Posterior vena cava (tissue), 2 donors: ENCODE results near the gene CORO2A. TPM values are rescaled to one million over a fixed set of nuclear protein-coding genes. Genes with fewer than 3 reads are reported as not detected.

Experiments used
- DNase-seq: peaks from one replicate; pipeline ENCODE4 v3.0.0-alpha.2; 2020; ENCODE audit warnings: low spot score
- intact Hi-C, 2 donors: fragments of 100-400 bp; cut with DNase I; formaldehyde crosslinking; loops; one replicate each; pipeline versions ENCODE4 v1.14.1 to v1.14.2; 2022 to 2023
- total RNA-seq, 2 donors: library from RNA; stranded (reverse); fragmentation: NEBNext Ultra II Directional; extraction: Animal tissue kit (Norgen Biotek cat#: 25700); gene quantifications; one replicate each; pipeline ENCODE4 v1.2.1, GENCODE V29; 2021
- donor health status: DM: yes; HTN: yes; CAD: no.
- donor health status: DM: yes; HTN: yes; CAD: no.

CORO2A gene
- total RNA-seq, 2 donors from 2014 or later, result 0.95 to 1.2 TPM

- intact Hi-C loops, result no loop called here
- DNase-seq, result no peak
Measured at GRCh38 chr9:98222885-98223691, 30.7 kb upstream of the CORO2A start.

DNA sequence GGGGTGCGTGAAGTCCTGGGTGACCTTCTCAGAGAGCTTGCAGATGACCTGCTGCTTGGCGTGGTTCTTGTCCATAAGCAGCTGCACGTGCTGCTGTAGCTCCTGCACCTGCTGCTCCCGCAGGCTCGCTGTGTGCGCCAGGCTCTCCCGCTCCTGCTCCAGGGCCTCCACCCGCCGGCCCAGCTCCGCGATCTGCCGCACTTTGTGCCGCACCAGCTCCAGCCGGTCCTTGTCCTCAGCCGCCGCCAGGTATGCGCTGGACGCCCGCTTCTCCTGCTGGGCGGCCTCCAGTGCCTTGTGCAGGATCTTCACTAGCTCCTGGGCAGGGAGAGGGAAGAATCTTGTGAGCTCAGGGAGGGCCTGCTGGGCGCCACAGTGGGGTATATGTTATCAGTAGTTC, 28.5 kb upstream of the CORO2A start:
- DNase-seq, result no peak
- intact Hi-C loops, result no loop called here

DNA sequence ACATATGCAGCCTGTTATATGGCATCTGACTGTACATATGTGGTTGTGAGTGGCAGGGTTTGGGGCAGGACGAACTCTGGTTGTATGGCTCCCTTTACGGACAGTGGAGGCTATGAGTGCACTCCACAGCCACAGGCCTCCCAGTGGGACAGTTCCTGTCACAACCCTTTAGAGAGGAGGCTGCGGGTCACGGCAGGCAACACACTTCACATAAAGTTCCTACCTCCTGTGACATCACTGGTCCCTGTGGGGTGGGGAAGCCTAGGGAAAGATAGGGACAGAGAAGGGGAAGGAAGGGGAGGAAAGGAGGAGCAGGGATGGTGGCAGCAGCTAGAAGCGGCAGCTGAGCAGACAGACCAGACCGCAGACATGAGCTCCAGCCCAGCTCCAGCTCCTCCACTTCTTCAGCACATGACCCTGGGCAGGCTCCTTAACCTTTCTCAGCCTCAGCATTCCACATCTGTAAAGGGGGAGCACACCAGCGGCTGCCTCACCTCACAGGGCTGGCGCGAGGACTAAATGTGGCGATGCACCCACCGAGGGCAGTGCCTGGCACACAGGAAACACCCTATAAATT, 27.4 kb upstream of the CORO2A start:
- no peak for DNase-seq
- intact Hi-C loops, result no loop called here

DNA sequence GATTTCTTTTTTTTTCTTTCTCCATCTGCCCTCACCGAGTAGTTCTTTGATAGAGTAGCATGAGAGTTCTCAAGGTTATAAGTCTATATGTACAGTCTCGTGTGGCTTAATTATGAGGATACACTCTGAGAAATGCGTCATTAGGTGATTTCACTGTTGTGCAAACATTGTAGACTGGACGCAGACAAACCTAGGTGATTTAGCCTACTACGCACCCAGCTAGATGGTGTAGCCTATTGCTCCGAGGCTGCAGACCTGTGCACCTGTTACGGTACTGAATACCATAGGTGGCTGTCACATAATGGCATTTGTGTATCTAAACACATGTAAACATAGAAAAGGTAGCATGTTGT, 26.9 kb upstream of the CORO2A start:
- no peak for DNase-seq

GRCh38 chr9:98218562-98219363, 26.3 kb upstream of the CORO2A start:
- intact Hi-C loops, result no loop called here
- no peak for DNase-seq

More for the DNA sequence above, 26.9 kb upstream of the CORO2A start:
- intact Hi-C loops, result no loop called here

DNA sequence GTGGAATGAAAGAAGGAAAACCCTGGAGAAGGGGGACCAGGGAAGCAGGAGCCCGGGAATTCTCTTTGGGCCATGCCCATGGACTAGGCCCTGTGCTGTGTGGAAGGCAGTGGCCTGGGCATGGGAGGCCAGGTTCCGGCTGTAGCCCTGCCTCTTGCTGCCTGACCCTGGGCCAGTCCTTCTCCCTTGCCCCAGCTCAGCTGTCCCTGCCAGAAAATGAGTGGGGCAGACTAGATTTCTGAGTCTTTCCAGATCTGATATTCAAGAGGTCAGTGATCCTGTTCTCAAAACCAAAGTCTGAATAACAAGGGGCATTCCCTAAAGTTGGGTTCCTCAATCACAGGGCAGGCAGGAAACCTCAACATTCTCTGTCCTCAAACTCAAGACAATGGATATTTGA, 24.8 kb upstream of the CORO2A start:
- DNase-seq, result no peak
- intact Hi-C loops, result no loop called here

DNA sequence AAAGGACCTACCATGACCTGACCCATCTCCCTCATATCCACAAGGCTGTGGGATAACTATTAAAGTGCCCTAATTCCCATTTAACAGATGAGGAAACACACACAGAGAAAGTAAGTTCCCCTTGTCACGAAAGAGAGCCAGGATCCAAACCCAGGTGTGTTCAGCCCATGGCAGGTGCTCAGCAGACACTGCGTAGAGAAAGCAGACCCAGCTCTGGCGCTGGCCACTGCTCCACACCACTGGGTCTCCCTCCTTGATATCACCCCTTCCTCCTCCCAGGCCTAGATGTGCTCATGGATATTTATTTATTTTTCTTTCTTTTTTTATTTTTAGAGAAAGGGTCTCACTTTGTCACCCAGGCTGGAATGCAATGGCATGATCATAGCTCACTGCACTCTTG, 24.0 kb upstream of the CORO2A start:
- no peak for DNase-seq
- intact Hi-C loops, result no loop called here

DNA sequence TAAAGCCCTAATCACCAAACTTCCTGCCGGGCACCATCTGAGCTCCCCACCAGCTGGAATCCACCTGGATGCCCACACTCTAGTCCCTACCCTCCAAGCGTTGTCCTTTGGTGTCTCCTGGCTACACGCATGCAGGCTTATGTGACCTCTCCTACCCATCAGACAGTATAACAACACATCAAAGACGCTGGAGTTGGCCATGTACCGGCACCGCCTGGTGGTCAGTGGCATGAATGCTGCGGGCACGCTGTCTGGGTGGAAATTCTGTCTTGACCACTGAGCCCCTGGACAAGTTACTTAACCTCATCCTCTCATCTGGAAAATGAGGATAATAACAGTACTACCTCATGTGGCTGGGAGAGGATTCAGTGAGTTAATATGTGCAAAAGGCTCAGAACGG, 23.4 kb upstream of the CORO2A start:
- intact Hi-C loops, result no loop called here
- no peak for DNase-seq

GRCh38 chr9:98215271-98215670, 22.8 kb upstream of the CORO2A start:
- DNase-seq, result no peak
- intact Hi-C loops, result no loop called here

DNA sequence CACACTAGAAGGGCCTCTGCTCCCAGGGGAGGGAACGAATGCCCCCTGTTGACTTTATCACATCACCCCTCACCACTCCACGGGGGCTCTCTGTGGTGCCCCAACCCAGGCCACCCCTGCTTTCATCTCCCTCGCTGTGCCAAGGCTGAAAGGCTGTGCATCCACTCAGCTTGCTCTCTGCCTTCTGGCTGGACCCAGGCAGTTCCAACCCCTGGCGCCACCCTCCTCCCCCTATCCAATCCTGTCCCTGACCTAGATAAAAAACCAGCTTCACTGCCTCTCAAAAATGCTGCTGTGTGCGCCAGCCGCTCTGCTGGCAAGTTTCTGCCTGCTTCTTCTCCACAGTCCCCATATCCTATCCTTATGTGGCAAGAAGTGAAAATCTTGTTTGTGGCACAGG, 22.4 kb upstream of the CORO2A start:
- intact Hi-C loops, result loop anchor here in 1 of 2 donors (5.0 kb wide), 1 partner anchor 37 kb away; no protein-coding TSS in a partner anchor

GRCh38 chr9:98211260-98211659, 18.8 kb upstream of the CORO2A start:
- intact Hi-C loops, result loop anchor here in 1 of 2 donors (5.0 kb wide), 1 partner anchor 41 kb away; no protein-coding TSS in a partner anchor
- DNase-seq, result no peak

More for the DNA sequence above, 22.4 kb upstream of the CORO2A start:
- no peak for DNase-seq

DNA sequence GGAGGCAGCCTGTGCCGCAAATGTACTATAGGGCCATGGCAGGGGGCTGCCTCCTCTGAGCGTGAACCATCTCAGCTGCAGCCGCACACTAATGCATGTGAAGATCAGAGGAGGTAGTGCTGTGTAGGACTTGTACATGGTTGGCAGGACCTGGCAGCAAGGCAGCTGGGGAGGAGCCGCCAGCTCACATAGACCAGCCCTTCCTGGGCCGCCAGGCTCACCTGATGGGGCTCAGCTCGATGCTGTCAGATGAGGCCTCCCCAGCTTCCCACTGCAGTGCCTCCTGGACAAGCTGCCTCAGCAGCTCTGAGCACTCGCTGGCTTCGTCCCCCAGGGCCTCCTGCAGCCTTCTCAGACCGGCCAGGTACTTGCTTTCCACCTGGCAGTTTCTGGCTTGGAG, 18.0 kb upstream of the CORO2A start:
- intact Hi-C loops, result loop anchor here in 1 of 2 donors (5.0 kb wide), 1 partner anchor 42 kb away; no protein-coding TSS in a partner anchor
- no peak for DNase-seq

- intact Hi-C loops, result loop anchor here (5.0 to 10.0 kb wide), 2 partner anchors 53 to 135 kb away; no protein-coding TSS in a partner anchor
- no peak for DNase-seq
Measured at GRCh38 chr9:98209530-98209929, 17.1 kb upstream of the CORO2A start.

DNA sequence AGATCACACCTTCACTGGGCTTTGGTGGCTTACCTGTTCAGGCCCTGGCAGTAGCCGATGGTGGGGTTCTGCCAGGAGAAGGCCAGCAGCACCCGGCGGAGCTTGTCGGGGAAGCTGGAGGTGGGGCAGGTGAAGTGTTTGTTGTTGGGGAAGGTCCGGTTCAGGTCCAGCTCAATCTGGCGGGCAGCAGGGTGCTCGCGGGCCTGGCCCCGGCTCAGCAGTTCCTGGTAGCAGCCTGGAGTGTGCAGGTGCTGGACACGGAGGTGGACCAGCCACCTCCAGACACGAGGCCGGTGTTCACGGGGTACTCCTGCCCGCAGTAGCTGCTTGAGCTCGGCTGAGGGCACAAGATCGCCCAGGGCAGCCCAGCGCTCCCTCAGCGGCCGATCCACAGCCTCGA, 16.2 kb upstream of the CORO2A start:
- DNase-seq, result no peak
- intact Hi-C loops, result loop anchor here (5.0 to 10.0 kb wide), 2 partner anchors 54 to 134 kb away; no protein-coding TSS in a partner anchor

DNA sequence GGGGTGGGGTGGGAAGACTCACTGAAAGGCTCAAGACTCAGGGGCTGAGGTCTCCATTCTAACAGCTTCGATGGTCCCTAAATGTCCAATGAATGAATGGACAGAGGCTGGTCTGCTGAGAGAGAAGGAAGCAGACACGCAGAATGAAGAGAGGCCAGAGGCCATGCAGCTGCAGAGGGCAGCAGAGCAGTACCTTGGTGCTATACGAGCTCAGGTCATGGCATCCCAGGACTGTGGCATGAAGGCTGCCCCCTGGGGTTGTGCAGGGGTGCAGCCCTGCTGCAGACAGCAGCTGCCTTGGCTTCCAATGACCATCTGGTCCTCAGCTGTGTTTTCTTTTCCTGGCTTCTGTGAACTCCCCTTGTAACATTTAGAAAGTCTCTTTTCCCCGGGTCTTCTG, 15.2 kb upstream of the CORO2A start:
- no peak for DNase-seq
- intact Hi-C loops, result loop anchor here (5.0 to 10.0 kb wide), 2 partner anchors 55 to 133 kb away; no protein-coding TSS in a partner anchor

- DNase-seq, result no peak
- intact Hi-C loops, result loop anchor here (5.0 to 10.0 kb wide), 2 partner anchors 56 to 132 kb away; no protein-coding TSS in a partner anchor
Measured at GRCh38 chr9:98206754-98207153, 14.3 kb upstream of the CORO2A start.

DNA sequence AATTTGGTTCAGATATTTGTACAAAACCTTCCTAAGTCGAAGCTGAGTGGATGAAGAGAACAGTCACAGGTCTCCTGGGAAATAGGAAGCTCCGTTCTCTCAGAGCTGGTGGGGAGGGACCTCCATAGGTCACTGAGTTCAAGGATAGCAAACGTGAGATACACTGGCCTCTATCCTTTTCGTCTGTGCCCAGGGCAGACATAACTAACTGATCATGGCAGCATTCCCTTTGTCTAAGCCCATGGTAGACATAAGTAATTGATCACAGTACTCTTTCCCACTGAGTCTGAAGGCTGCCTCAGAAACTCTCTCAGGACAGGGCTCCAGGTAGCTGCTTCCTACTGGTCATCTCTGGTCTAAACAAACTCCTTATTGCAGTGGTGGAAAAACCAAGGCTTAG, 12.3 kb upstream of the CORO2A start:
- no peak for DNase-seq
- intact Hi-C loops, result loop anchor here (5.0 to 10.0 kb wide), 2 partner anchors 58 to 130 kb away; no protein-coding TSS in a partner anchor

DNA sequence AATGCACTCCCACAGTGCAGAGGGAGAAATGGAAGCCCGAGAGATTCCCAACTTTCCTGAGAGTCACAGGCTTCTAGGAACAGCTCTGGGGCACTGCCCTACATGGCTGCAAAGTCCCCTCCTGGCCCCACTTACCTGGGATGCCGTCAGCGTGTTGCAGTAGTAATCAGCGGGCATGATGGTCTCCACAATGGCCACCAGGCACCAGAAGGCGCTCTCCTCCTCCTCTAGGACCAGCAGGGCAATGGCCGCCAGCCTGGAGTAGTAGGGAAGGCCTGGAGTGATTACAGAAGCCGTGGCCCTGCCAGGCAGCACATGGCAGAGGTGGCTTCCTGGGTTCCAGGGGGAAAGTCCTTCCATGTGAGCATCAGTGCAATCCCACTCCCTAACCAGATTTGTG, 10.7 kb upstream of the CORO2A start:
- intact Hi-C loops, result loop anchor here in 1 of 2 donors (10.0 kb wide), 1 partner anchor 128 kb away; no protein-coding TSS in a partner anchor
- DNase-seq, result no peak

- intact Hi-C loops, result loop anchor here in 1 of 2 donors (10.0 kb wide), 1 partner anchor 127 kb away; no protein-coding TSS in a partner anchor
- DNase-seq, result no peak
Measured at GRCh38 chr9:98202252-98202651, 9.8 kb upstream of the CORO2A start.
